ENCODE measurements around the gene C1QTNF8.

C1QTNF8 gene

GRCh38 chr16:1053121-1053521 is 42.9 kb downstream of the C1QTNF8 start:
- Histone ChIP-seq H3K4me1 (ENCODE audit: control insufficient read depth, insufficient read depth, low read length) (0 out of 2 replicates have a peak, but pooled peaks cover 2% of the 10 kb centered on the region), H3K4me3 (ENCODE audit: low read depth, low read length) (no peak overlapping the region), H3K27ac (ENCODE audit: low read depth, low read length) (no peak overlapping the region), H3K9me3 (ENCODE audit: control insufficient read depth, insufficient read depth, low read length) (no peaks in the 10 kb centered on the region), H3K36me3 (ENCODE audit: control insufficient read depth, insufficient read depth, low read length) (no peaks in the 10 kb centered on the region), H3K9ac (ENCODE audit: low read depth, low read length) (no peak overlapping the region), H3K27me3 (ENCODE audit: control insufficient read depth, insufficient read depth, low read length) (no peaks in the 10 kb centered on the region)

GRCh38 chr16:1052721-1053120 is 43.3 kb downstream of the C1QTNF8 start:
- Histone ChIP-seq H3K27ac (ENCODE audit: low read depth, low read length) (no peak overlapping the region), H3K9me3 (ENCODE audit: control insufficient read depth, insufficient read depth, low read length) (no peaks in the 10 kb centered on the region), H3K9ac (ENCODE audit: low read depth, low read length) (no peak overlapping the region), H3K4me1 (ENCODE audit: control insufficient read depth, insufficient read depth, low read length) (0 out of 2 replicates have a peak, but pooled peaks cover 4% of the 10 kb centered on the region), H3K27me3 (ENCODE audit: control insufficient read depth, insufficient read depth, low read length) (no peaks in the 10 kb centered on the region), H3K4me3 (ENCODE audit: low read depth, low read length) (no peak overlapping the region), H3K36me3 (ENCODE audit: control insufficient read depth, insufficient read depth, low read length) (no peaks in the 10 kb centered on the region)

- Histone ChIP-seq H3K9ac (ENCODE audit: low read depth, low read length) (no peak overlapping the region), H3K4me1 (ENCODE audit: control insufficient read depth, insufficient read depth, low read length) (0 out of 2 replicates have a peak, but pooled peaks cover 4% of the 10 kb centered on the region), H3K36me3 (ENCODE audit: control insufficient read depth, insufficient read depth, low read length) (no peaks in the 10 kb centered on the region), H3K27ac (ENCODE audit: low read depth, low read length) (no peak overlapping the region), H3K27me3 (ENCODE audit: control insufficient read depth, insufficient read depth, low read length) (no peaks in the 10 kb centered on the region), H3K4me3 (ENCODE audit: low read depth, low read length) (no peak overlapping the region), H3K9me3 (ENCODE audit: control insufficient read depth, insufficient read depth, low read length) (no peaks in the 10 kb centered on the region)
These were observed 44.6 kb downstream of the C1QTNF8 start for GRCh38 chr16:1051446-1051845.

- no peaks in the 10 kb centered on the region for H3K9me3 ChIP-seq (ENCODE audit: control insufficient read depth, insufficient read depth, low read length)
- no peak overlapping the region for H3K4me3 ChIP-seq (ENCODE audit: low read depth, low read length)
- no peak overlapping the region for H3K27ac ChIP-seq (ENCODE audit: low read depth, low read length)
- no peak overlapping the region for H3K9ac ChIP-seq (ENCODE audit: low read depth, low read length)
- H3K27me3 ChIP-seq (ENCODE audit: control insufficient read depth, insufficient read depth, low read length), result no peaks in the 10 kb centered on the region
- no peaks in the 10 kb centered on the region for H3K36me3 ChIP-seq (ENCODE audit: control insufficient read depth, insufficient read depth, low read length)
- H3K4me1 ChIP-seq (ENCODE audit: control insufficient read depth, insufficient read depth, low read length), result 0 out of 2 replicates have a peak, but pooled peaks cover 4% of the 10 kb centered on the region
These were observed 45.1 kb downstream of the C1QTNF8 start for GRCh38 chr16:1050921-1051320.

GRCh38 chr16:1050516-1050915 is 45.5 kb downstream of the C1QTNF8 start:
- Histone ChIP-seq H3K36me3 (ENCODE audit: control insufficient read depth, insufficient read depth, low read length) (no peaks in the 10 kb centered on the region), H3K4me1 (ENCODE audit: control insufficient read depth, insufficient read depth, low read length) (0 out of 2 replicates have a peak, but pooled peaks cover 4% of the 10 kb centered on the region), H3K27me3 (ENCODE audit: control insufficient read depth, insufficient read depth, low read length) (no peaks in the 10 kb centered on the region), H3K27ac (ENCODE audit: low read depth, low read length) (no peak overlapping the region), H3K4me3 (ENCODE audit: low read depth, low read length) (no peak overlapping the region), H3K9ac (ENCODE audit: low read depth, low read length) (no peak overlapping the region), H3K9me3 (ENCODE audit: control insufficient read depth, insufficient read depth, low read length) (no peaks in the 10 kb centered on the region)

- H3K4me3 ChIP-seq (ENCODE audit: low read depth, low read length), result no peak overlapping the region
- no peaks in the 10 kb centered on the region for H3K36me3 ChIP-seq (ENCODE audit: control insufficient read depth, insufficient read depth, low read length)
- 0 out of 2 replicates have a peak, but pooled peaks cover 4% of the 10 kb centered on the region for H3K4me1 ChIP-seq (ENCODE audit: control insufficient read depth, insufficient read depth, low read length)
- H3K9ac ChIP-seq (ENCODE audit: low read depth, low read length), result no peak overlapping the region
- H3K27ac ChIP-seq (ENCODE audit: low read depth, low read length), result no peak overlapping the region
- no peaks in the 10 kb centered on the region for H3K9me3 ChIP-seq (ENCODE audit: control insufficient read depth, insufficient read depth, low read length)
- H3K27me3 ChIP-seq (ENCODE audit: control insufficient read depth, insufficient read depth, low read length), result no peaks in the 10 kb centered on the region
These were observed 46.1 kb downstream of the C1QTNF8 start for GRCh38 chr16:1049976-1050247.

- Histone ChIP-seq H3K9ac (ENCODE audit: low read depth, low read length) (no peak overlapping the region), H3K36me3 (ENCODE audit: control insufficient read depth, insufficient read depth, low read length) (no peaks in the 10 kb centered on the region), H3K4me3 (ENCODE audit: low read depth, low read length) (no peak overlapping the region), H3K27ac (ENCODE audit: low read depth, low read length) (no peak overlapping the region), H3K4me1 (ENCODE audit: control insufficient read depth, insufficient read depth, low read length) (0 out of 2 replicates have a peak, but pooled peaks cover 4% of the 10 kb centered on the region), H3K27me3 (ENCODE audit: control insufficient read depth, insufficient read depth, low read length) (no peaks in the 10 kb centered on the region), H3K9me3 (ENCODE audit: control insufficient read depth, insufficient read depth, low read length) (no peaks in the 10 kb centered on the region)
These were observed 46.7 kb downstream of the C1QTNF8 start for GRCh38 chr16:1049113-1049975.

- no peak overlapping the region for H3K4me3 ChIP-seq (ENCODE audit: low read depth, low read length)
- H3K9ac ChIP-seq (ENCODE audit: low read depth, low read length), result no peak overlapping the region
- no peaks in the 10 kb centered on the region for H3K36me3 ChIP-seq (ENCODE audit: control insufficient read depth, insufficient read depth, low read length)
- no peaks in the 10 kb centered on the region for H3K27me3 ChIP-seq (ENCODE audit: control insufficient read depth, insufficient read depth, low read length)
- H3K4me1 ChIP-seq (ENCODE audit: control insufficient read depth, insufficient read depth, low read length), result 0 out of 2 replicates have a peak, but pooled peaks cover 4% of the 10 kb centered on the region
- no peaks in the 10 kb centered on the region for H3K9me3 ChIP-seq (ENCODE audit: control insufficient read depth, insufficient read depth, low read length)
- no peak overlapping the region for H3K27ac ChIP-seq (ENCODE audit: low read depth, low read length)
These were observed 47.5 kb downstream of the C1QTNF8 start for GRCh38 chr16:1048442-1049112.

GRCh38 chr16:1047801-1048200 is 48.2 kb downstream of the C1QTNF8 start:
- Histone ChIP-seq H3K4me1 (ENCODE audit: control insufficient read depth, insufficient read depth, low read length) (0 out of 2 replicates have a peak, but pooled peaks cover 4% of the 10 kb centered on the region), H3K9me3 (ENCODE audit: control insufficient read depth, insufficient read depth, low read length) (no peaks in the 10 kb centered on the region), H3K4me3 (ENCODE audit: low read depth, low read length) (no peak overlapping the region), H3K9ac (ENCODE audit: low read depth, low read length) (no peak overlapping the region), H3K27me3 (ENCODE audit: control insufficient read depth, insufficient read depth, low read length) (no peaks in the 10 kb centered on the region), H3K27ac (ENCODE audit: low read depth, low read length) (no peak overlapping the region), H3K36me3 (ENCODE audit: control insufficient read depth, insufficient read depth, low read length) (no peaks in the 10 kb centered on the region)

- no peaks in the 10 kb centered on the region for H3K36me3 ChIP-seq (ENCODE audit: control insufficient read depth, insufficient read depth, low read length)
- H3K27me3 ChIP-seq (ENCODE audit: control insufficient read depth, insufficient read depth, low read length), result no peaks in the 10 kb centered on the region
- no peaks in the 10 kb centered on the region for H3K9me3 ChIP-seq (ENCODE audit: control insufficient read depth, insufficient read depth, low read length)
- 0 out of 2 replicates have a peak, but pooled peaks cover 4% of the 10 kb centered on the region for H3K4me1 ChIP-seq (ENCODE audit: control insufficient read depth, insufficient read depth, low read length)
- no peak overlapping the region for H3K4me3 ChIP-seq (ENCODE audit: low read depth, low read length)
- no peak overlapping the region for H3K27ac ChIP-seq (ENCODE audit: low read depth, low read length)
- H3K9ac ChIP-seq (ENCODE audit: low read depth, low read length), result no peak overlapping the region
These were observed 48.9 kb downstream of the C1QTNF8 start for GRCh38 chr16:1047123-1047522.
